Hematopoietic multipotent progenitor cell treated with erythropoietin and hydrocortisone succinate and interleukin-3 and kit ligand, for 6 days (in vitro differentiated cells): ENCODE results near the gene SUMO3.
A peak's percentile ranks its signal among the peaks of the same experiment; 100 is the strongest.

Source experiments
- DNase-seq: peaks from one replicate; pipeline ENCODE4 v3.0.0-alpha.2; 2015

Gene SUMO3

DNA sequence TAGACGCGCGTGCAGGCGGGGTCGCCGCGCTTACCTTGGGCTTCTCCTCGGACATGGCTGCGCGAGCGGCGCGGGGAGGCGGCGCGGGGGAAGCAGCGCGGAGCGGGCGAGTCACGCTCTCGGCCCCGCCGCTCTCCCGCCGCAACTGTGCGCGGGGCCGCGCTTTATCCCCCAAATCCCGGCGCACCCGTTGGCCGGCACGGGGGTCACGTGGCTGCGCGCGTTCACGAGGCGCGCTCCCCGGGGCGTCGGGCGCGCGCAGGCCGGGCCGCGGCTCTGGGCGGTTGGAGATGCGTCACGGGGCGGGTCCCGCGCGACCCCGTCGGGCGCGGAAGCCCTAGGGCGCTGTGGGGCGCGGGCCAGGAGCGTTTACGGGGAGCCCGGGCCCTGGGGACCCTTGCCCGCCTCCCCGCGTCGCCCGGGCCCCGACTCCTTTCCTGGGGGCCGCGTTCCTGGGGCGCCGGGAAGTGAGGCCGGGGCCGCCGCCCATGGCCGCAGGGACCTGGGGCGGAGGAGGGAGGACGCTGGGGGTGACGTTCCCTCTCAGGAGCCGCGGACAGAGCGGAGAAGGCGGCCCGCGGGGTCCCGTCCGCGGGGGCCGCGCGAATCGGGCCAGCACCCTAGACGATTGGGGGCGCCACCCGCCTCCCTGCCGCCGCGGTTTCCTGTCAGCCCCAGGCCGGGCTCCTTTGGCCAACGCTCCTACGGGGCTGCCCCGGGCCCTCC, at the start of gene SUMO3:
Gene SUMO3 (minus strand): TSS at position 149 of the 726 bp plus-strand sequence. CDS start 94 bp downstream, at position 55.
- peak; percentile 84 for DNase-seq

DNA sequence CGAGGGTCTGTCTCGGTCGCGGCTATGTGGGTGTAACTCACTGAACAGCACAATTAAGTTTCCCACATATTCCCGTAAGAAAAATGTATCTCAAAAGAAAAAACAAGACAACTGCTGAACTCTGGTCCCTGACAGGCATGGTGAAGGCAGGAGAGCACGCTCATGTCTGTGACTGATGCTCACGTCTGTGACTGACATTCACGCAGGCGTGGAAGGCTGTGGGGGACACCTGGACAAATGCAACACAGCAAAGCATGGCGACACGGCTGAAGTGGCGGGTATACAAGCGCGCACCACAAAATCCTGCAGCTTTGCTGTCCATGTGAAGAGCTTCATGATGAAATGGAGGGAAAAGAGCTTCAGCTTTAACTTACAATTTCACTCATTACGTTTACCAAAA, 49.6 kb upstream of the SUMO3 start:
- DNase-seq, result no peak

DNA sequence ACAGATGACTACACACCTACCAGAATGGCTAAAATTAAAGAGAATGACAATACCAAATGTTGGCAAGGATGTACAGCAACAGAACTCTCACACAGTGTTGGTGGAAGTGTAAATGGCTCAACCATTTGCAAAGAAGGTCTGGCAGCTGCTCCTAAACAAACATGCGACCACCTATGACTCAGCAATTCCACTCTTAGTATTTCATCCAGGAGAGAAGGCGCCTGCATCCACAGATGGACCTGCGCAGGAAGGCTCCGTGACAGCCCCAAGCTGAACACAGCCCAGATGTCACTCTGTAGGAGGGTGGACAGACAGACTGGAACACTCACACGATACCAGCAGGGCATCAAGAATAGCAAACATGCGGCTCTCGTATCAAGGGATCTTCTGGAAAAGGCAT, 48.9 kb upstream of the SUMO3 start:
- DNase-seq, result peak; percentile 33

DNA sequence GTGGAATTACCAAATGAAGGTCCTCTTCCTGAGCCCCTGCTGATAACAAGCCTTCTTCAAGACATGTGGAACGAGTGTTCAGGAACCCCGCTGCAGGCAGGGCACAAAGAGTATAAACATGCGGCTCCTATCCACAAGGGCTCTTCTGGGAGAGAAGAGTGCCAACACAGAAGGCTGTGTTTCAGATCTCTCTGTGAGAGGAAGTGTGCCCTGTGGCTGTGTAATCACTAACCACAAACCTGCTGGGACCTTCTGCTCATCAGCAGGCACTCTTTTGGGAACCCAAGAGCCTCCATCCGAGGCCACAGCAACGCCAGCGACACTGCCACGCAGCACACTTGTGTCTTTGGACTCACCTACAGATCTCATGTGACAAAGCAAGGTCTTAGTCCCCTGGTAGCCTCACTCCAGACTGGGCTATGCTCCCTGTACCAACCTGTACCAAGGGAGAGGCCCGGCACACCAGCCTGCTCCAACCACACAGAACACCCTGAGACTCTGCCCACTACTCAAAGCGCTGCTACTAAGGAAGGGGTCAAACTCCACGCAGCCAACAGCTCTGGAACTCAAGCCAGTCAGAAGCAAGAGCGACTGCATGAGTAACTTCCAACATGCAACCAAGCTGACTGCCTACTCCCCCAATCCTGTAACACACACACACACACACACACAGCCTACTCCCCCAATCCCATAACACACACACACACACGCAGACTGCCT, 47.9 kb upstream of the SUMO3 start:
- peak; percentile 90 for DNase-seq

DNA sequence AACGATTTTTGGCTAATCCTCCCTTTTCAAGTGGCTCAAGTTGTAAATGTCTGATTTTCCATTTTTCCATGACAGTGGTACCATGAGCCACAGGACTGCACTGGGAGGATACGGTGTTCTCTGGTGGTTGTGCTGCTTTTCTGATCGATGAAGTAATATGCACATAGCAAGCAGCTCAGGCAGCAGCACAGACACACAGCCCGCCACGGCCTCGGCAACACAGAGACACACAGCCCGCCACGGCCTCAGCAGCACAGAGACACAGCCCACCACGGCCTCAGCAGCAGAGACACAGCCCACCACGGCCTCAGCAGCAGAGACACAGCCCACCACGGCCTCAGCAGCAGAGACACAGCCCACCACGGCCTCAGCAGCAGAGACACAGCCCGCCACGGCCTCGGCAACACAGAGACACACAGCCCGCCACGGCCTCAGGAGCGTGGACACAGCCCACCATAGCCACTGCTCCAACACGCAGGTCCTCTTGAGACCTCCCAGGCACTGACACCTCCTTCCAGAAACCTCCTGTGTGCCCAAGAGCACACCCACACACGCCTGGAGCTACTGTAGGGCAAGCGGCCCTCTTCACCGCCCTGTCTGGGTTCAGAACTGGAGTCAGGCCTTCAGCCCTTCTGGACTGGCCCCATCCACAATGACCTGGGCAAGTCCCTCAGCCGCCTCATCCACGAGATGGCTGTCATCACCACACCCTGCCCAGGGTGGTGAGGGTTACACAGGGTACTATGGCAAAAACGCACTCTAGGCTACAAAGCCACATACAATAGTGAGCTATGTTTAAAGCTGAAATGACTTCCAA, 45.2 kb upstream of the SUMO3 start:
- DNase-seq, result no peak

DNA sequence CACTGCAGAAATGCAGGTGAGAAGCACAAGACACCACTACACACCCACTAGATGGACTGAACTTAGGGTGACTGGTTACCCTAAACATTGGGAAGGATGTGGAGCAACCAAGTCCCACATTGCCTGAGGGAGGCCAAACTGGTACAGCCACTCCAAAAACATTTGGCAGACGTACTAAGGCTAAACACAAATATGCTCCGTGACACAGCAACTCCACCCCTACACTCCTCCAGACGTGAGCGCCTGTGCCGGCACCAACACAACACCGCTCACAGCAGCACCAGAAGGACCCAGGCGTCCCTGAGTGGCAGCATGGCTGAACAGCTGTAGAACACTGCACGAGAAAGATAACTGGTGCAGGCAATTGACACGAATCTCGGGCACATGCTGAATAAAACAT, 40.9 kb upstream of the SUMO3 start:
- DNase-seq, result no peak

DNA sequence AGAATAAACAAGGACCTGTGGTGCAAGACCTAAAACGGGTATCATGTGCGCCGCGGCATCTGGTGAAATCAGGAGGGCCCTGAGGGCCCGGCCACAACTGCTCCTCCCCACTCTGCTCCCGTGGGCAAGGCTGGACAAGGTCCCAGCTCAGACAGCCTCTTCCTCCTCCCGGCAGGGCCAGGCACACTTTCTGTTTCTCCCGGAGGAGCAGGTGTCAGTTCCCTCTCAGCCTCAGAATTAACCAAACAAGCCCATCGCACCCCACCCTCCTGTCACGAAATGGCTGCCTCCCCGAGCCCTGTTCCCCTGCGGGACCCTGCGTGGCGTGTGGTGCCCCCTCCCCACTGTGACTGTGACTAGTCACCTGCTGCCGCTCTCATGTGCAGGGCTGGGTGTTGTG, 40.4 kb upstream of the SUMO3 start:
- no peak for DNase-seq

DNA sequence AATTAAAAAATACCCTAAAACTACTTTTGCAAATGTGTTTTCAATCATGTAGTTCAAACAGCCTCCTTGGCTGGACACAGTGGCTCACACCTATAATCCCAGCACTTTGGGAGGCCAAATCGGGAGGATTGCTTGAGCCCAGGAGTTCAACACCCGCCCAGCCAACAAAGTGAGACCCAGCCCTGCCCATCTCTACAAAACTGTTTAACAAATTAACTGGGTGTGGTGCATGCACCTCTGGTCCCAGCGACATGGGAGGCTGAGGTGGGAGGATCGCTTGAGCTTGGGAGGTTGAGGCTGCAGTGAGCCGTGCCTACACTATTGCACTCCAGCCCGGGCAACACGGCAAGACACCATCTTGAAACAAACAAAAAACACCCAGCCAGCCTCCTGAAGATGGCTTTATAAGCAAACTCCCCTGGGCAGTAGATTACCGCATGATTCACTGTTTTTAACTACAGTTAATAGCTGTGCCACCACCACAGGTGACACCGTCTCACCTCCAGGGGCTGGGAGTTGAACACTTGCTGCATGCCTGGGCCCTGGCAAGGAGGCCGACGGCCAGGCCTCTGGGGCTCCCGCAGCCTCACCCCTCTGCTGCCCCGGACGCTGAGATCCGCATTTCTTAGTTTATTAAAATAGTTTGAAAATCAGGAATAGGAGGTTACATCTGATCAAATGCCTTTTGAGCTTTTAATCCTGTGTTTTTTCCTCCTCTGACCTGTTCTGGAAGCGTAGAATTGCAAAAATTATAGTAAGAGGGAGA, 39.4 kb upstream of the SUMO3 start:
- DNase-seq, result no peak

DNA sequence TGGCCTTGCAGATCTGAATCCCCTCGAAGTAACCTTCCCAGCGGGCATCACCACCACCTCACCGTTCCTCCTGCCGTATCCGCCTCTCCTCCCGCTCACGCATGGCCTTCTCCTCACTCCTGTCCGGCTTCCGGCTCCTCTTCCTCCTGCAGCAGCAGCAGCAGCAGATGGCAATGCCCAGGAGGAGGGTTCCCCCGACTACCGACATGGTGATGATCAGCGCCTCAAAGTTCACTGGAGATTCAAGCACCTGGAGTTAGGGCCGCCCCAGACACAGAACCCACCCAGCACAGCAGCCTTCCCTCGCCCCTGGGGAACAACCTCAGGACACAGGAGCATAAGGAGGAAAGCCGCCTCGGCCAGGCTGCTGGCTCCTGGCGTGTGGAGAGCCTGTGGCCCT, 38.3 kb upstream of the SUMO3 start:
- DNase-seq, result no peak

DNA sequence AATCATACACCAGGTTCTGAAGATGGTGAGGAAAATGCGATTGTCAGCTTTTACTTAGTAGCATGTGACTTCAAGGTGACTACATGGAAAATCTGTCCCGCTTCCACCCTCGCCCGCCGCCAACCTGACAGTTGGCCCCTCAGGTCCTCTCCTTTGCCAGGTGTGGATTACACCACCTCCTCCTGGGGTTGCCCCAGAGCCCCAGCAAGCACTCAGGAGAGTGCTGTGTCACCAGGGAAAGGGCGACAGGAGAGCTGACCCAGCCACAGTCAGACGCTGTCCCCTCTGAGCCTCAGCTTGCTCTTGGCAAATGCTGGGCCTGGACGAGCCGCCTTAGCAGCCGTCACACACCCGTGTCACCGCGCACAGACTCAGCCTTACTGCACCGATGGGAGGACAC, 37.7 kb upstream of the SUMO3 start:
- DNase-seq, result no peak

DNA sequence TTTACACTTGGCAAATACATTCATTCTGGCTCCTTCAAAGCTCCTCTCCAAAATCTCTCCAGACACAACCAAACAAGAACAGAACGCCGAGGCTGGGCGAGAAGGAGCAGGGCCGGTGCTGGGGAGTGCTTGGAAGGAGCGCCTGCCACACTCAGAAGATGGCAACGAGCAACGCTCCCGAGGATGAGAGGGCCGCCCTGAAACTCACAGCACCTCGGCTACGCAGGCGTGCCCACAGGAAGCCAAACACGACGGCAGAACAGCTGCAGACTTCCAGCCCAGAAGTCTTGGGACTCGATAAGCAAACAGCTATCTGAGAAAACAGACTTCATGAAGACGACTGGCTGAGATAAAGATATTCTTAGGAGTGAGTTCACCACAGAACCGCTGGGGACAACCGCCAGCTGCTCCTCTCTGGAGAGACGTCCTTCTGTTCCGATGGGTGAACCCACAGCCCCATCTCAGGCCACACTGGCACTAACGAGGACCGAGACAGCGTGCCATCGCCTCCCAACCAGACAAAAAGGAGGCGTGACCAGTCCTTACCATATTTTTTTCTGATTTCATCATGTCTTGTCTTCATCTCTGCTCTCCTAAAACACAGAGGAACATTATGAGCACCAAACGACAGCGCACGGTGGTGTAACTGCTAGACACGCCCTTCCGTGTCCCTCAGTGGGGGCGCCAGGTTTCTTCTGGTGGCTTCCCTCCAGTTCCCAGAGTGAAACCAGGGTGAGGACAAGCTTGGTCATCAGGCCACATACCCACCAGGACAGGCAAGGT, 37.0 kb upstream of the SUMO3 start:
- DNase-seq, result peak; percentile 100

DNA sequence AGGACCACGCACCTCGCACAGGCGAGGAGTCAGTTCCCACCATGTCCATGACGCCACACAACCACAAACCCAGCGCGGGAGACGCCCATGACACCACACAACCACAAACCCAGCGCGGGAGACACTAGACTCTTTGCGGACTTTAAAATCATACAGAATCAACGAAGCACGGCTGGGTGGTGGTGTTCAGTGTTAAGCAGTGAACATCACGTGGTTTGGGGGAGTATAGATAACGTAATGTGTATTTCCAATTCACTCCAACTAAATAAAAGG, 36.5 kb upstream of the SUMO3 start:
- peak; percentile 87 for DNase-seq

DNA sequence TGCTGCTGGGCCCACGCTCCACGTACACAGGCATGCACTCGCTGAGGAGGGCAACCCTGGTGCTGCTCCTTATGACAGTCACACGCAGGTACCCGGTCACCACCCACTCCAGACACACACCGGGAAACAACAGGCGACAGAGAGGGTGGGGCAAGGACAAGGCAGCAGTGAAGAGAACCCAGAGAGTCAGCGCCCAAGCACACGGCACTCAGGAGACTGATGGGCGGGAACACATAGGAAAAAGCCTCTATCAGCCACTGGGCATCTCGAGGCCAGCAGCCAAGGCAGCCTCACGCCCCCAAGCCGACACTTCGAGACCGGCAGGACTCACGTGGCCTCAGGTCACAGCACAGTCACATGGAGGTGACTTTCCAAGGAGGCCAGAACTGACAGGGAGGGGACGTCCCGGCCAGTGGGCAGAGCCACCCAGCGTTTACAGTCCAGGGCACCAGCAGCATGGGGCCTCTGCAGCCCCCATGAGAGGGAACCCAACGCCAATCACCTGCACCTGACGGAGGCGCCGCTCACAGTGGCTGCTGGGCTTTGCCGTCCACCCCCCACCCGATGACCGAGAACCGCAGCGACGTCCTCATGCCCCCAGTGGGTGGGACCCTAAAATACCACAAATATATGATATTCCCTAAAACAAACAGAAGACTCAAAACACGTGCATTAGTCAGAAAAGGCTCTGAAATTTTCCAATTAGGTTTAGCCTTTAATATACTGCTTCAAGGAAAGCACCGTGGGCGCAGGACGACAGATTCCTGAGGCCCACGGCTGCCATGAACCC, 35.9 kb upstream of the SUMO3 start:
- peak; percentile 87 for DNase-seq

DNA sequence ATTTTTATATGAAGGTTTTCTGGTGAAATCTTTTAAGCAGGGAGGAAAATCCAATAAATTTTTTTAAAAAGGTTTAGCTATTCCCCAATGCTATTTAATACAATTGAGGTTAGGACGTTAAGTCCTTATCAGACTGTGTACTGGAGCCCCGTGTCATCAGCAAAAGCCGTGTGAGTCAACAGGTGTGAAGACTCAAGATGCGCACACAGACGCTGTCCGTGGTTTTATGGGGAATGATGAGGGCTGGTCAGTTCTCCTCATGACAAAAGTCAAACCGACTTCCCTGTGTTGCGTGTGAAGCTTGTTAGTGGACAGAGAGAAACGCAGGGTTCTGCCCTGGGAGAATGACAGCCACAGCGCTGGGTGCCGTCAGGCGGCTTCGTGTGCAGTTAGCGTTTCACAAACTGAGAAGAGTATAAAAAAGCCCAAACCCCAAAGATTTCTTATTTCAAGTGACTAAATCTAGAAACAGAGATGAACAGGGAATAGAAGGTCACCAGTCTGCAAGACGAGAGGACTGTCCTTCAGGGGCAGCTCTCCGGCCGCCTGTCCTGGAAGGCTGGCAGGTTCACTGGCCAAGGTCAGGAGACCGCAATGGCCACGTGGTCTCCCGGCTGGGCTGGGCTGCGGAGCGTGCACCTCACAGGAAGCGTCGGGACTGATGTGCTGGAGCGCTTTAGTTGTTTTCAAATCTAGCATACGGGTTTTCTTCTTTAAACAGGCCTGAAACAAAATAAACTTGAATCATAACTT, 33.2 kb upstream of the SUMO3 start:
- no peak for DNase-seq

DNA sequence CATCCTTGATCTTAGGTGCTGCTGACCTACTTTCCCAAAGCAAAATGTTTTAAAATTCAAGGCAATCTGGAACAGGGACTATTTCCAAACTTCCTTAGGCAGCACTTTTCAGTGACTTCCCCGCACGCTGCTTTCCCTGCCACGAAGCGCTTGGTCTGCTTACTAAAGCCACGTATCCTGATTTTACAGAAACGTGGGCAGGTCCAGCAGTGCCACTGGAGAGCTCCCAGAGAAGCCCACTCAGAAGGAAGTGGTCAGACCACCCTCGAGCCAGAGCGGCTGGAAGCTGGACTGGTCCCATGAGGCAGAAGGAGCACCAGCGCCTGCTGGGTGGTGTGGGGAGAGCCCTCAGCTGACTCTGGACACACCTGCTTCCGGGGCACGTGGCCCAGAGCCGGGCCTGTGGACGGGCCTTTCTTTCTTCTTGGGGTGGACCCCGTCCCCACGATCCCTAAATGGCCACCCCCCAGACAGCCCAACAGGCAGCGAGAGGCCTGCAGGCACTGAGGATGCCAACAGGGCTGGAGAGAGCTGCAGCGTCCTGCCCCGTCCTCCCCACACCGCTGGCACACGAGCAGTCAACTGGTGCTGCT, 32.4 kb upstream of the SUMO3 start:
- DNase-seq, result no peak

DNA sequence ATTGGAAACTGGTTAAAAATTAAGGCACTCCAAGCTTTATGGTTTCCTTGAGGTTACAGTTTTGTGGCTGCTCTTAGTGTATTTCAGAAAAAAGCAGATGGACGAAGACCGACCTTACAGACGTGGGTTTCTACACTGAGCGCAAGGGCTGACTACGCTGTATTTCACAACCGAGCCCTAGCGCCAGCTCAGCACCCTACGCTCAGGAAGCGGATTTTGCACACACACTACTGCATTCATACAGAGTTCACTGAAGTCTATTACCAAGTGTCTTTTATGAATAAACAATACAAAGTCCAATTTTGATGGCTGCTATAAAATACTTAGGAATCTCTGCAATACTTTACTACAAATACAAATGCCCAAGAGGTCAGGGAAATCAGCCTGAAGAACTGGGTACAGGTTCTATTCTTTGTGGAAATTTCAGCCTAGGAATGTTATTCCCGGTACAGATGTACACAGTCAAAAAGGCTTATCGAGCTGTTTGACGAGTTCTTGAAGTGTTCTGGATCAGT, 31.8 kb upstream of the SUMO3 start:
- DNase-seq, result no peak

DNA sequence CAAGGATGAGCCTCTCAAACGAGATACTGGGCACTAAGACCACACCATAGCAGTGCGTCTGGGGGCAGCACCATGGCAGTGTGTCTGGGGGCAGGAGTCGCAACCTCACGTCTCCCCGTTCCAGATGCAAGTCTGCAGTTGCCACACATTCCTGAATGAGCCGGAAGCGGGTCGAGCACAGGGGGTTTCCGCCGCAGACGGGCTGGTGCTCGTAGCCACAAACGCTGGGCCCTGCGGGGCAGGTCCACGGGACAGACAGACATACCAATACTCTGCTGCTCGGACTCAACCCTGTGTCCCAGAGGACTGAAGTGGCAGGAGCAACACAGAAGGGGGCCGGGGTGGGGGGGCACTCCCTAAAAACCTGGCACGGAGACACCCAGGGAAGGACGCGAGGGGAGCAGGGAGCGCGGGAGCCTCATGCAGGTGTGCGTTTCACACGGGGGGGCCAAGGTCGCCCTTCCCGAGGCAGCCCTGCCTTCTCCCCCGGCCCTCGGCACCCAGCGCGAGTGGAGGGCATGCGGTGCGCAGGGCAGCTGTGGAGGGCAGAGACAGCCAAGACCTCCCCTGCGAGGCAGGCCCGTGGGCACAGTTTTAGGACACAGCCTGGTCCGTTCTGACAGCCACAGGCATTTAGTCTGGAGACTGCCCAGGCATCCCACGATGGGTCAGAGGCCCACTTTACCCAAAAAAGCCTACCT, 31.1 kb upstream of the SUMO3 start:
- no peak for DNase-seq

DNA sequence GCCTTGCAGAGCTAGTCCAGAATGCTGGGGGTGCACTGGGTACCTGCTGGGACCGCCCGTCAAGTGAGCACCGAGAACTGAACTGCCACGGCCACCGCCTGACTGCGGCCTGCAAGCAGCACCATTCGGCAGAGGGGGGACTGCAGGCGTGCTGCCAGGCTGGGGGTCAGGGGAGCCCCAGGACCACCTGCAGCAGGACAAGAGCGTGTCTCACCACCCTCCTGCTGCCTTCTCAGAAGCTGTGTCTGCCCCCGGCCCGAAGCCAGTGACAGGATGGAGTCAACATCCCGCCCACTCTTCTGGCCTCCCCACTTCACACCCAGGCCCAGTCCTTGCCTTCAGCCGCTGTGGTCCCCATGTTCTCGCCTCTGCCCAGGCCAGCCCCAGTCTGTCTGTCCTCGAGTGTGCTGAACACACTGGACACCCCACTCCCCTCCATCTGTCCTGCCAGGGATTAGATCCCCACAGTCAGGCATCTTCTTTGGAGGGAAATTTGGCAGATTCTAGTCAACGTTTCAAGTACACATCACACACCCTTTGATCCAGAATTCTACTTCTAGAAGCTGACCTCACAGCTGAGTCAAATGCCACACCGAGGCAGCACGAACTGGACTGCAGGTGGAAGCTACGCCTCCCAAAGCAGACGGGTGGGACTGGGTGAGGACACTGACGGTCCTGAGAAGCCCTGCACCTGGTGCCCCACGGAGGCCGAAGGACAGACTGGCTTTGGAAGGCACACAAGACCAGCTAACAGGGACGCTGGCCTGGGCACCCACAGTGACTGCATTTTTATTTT, 29.6 kb upstream of the SUMO3 start:
- no peak for DNase-seq
